Fibroblast of pulmonary artery (primary cell): ENCODE data around the gene GMPPA.
A peak's percentile ranks its signal among the peaks of the same experiment; 100 is the strongest.

Experiments used
- DNase-seq: peaks from one replicate; pipeline ENCODE4 v3.0.0-alpha.2; 2010; ENCODE audit warnings: low read depth
- H3K4me3 ChIP-seq: replicated peaks from 2 replicates; pipeline ENCODE4 v1.5.1; 2011; ENCODE audit warnings: low read depth, mild to moderate bottlenecking, control low read depth, low read length, moderate library complexity
- CTCF ChIP-seq: IDR thresholded peaks from 2 replicates; pipeline ENCODE4 v1.5.1; 2011; ENCODE audit warnings: mild to moderate bottlenecking, control low read depth, low read length, inconsistent platforms; ENCODE audit errors: missing control alignments

Gene GMPPA

GRCh38 chr2:219457784-219458369 lies 40.8 kb upstream of the GMPPA start:
- no peak for TF ChIP-seq CTCF
- H3K4me3 ChIP-seq = no peak overlapping the region
- no peak for DNase-seq

- DNase-seq = no peak
- TF ChIP-seq CTCF = no peak
- no peak overlapping the region for H3K4me3 ChIP-seq
Measured at GRCh38 chr2:219458996-219459395, 39.7 kb upstream of the GMPPA start.

- DNase-seq = peak; percentile 62
- H3K4me3 ChIP-seq = no peak overlapping the region
- TF ChIP-seq CTCF = peak; percentile 96
Measured at GRCh38 chr2:219459460-219460311, 39.0 kb upstream of the GMPPA start.

- peak; percentile 68 for DNase-seq
- no peak for TF ChIP-seq CTCF
- no peak overlapping the region for H3K4me3 ChIP-seq
Measured at GRCh38 chr2:219460424-219460926, 38.2 kb upstream of the GMPPA start.

GRCh38 chr2:219461047-219461514 lies 37.6 kb upstream of the GMPPA start:
- no peak for TF ChIP-seq CTCF
- no peak overlapping the region for H3K4me3 ChIP-seq
- peak; percentile 14 for DNase-seq

GRCh38 chr2:219461669-219462068 lies 37.0 kb upstream of the GMPPA start:
- TF ChIP-seq CTCF = no peak
- DNase-seq = no peak
- H3K4me3 ChIP-seq = no peak overlapping the region
